ENCODE results near the gene KRTAP2-1.
A peak's percentile ranks its signal among the peaks of the same experiment; 100 is the strongest.
"Not testable (repeated sequence)": the region's sequence is repeated elsewhere in the genome, so short reads cannot be mapped to it uniquely, and the experiment has no call there.

The KRTAP2-1 gene

GRCh38 chr17:41055130-41055529, 8.0 kb upstream of the KRTAP2-1 start, which contains the start of gene KRTAP2-2:
Gene KRTAP2-2 (minus strand): TSS chr17:41055230. CDS start chr17:41055211, 19 bp downstream.
- DNase-seq, result not testable (repeated sequence)

GRCh38 chr17:41054556-41054955, 7.4 kb upstream of the KRTAP2-1 start:
- not testable (repeated sequence) for DNase-seq

- no peak for DNase-seq
Measured at GRCh38 chr17:41054025-41054424, 6.9 kb upstream of the KRTAP2-1 start.

- DNase-seq, result no peak
Measured at GRCh38 chr17:41052566-41052965, 5.5 kb upstream of the KRTAP2-1 start.

- DNase-seq, result no peak
Measured at GRCh38 chr17:41049110-41049509, 2.0 kb upstream of the KRTAP2-1 start.

GRCh38 chr17:41048441-41048840, 1.3 kb upstream of the KRTAP2-1 start:
- DNase-seq, result no peak

- DNase-seq, result no peak
Measured at GRCh38 chr17:41042953-41043352, 4.2 kb downstream of the KRTAP2-1 start.

GRCh38 chr17:41040783-41041571, 6.1 kb downstream of the KRTAP2-1 start, which contains the start of gene KRTAP1-1:
Gene KRTAP1-1 (minus strand): TSS chr17:41041450. CDS start chr17:41041397, 53 bp downstream.
- DNase-seq, result peak; percentile 64

- DNase-seq, result no peak
Measured at GRCh38 chr17:41037853-41038350, 9.2 kb downstream of the KRTAP2-1 start.

GRCh38 chr17:41034346-41034935, 12.7 kb downstream of the KRTAP2-1 start, which contains the start of gene KRTAP1-3:
Gene KRTAP1-3 (minus strand): TSS chr17:41034874. CDS start chr17:41034821, 53 bp downstream.
- DNase-seq, result peak; percentile 73

GRCh38 chr17:41029633-41030245, 17.4 kb downstream of the KRTAP2-1 start, which contains the start of gene KRTAP1-4:
Gene KRTAP1-4 (minus strand): TSS chr17:41030195. CDS start chr17:41030078, 117 bp downstream.
- no peak for DNase-seq

- peak; percentile 26 for DNase-seq
Measured at GRCh38 chr17:41026715-41027471, 20.2 kb downstream of the KRTAP2-1 start, which contains the start of gene KRTAP1-5. Gene KRTAP1-5 (minus strand): TSS chr17:41027208. CDS start chr17:41027155, 53 bp downstream.

GRCh38 chr17:41024697-41025096, 22.4 kb downstream of the KRTAP2-1 start:
- no peak for DNase-seq

GRCh38 chr17:41020336-41020735, 26.8 kb downstream of the KRTAP2-1 start:
- DNase-seq, result no peak

GRCh38 chr17:41019415-41019814, 27.7 kb downstream of the KRTAP2-1 start:
- DNase-seq, result no peak

GRCh38 chr17:41018541-41018940, 28.6 kb downstream of the KRTAP2-1 start:
- no peak for DNase-seq

GRCh38 chr17:41016578-41017215, 30.4 kb downstream of the KRTAP2-1 start:
- DNase-seq, result no peak

- no peak for DNase-seq
Measured at GRCh38 chr17:41015454-41015853, 31.7 kb downstream of the KRTAP2-1 start.

- DNase-seq, result no peak
Measured at GRCh38 chr17:41013606-41014005, 33.5 kb downstream of the KRTAP2-1 start.

- DNase-seq, result no peak
Measured at GRCh38 chr17:41013181-41013580, 33.9 kb downstream of the KRTAP2-1 start.

- no peak for DNase-seq
Measured at GRCh38 chr17:41012326-41013120, 34.6 kb downstream of the KRTAP2-1 start.

Data from COR-L47 (cell line).